GM12872 (cell line): ENCODE measurements around the gene GLI1.

Source experiments
- CTCF ChIP-seq: IDR thresholded peaks from 3 replicates; pipeline ENCODE4 v1.5.1; 2011; ENCODE audit warnings: low read depth, mild to moderate bottlenecking, low read length, moderate library complexity; ENCODE audit not compliant: insufficient read depth

The GLI1 gene

GRCh38 chr12:57470970-57471656 is 11.5 kb downstream of the GLI1 start:
- no peak for TF ChIP-seq CTCF

GRCh38 chr12:57471661-57472060 is 12.1 kb downstream of the GLI1 start:
- TF ChIP-seq CTCF = no peak

- no peak for TF ChIP-seq CTCF
Measured at GRCh38 chr12:57472391-57472790, 12.8 kb downstream of the GLI1 start.

- TF ChIP-seq CTCF = no peak
Measured at GRCh38 chr12:57473392-57473791, 13.8 kb downstream of the GLI1 start.

- TF ChIP-seq CTCF = no peak
Measured at GRCh38 chr12:57473886-57474285, 14.3 kb downstream of the GLI1 start.

GRCh38 chr12:57474430-57474829 is 14.8 kb downstream of the GLI1 start:
- TF ChIP-seq CTCF = no peak

- no peak for TF ChIP-seq CTCF
Measured at GRCh38 chr12:57474862-57475261, 15.3 kb downstream of the GLI1 start.
